ENCODE results near the gene CFAP43.

Gene CFAP43

DNA sequence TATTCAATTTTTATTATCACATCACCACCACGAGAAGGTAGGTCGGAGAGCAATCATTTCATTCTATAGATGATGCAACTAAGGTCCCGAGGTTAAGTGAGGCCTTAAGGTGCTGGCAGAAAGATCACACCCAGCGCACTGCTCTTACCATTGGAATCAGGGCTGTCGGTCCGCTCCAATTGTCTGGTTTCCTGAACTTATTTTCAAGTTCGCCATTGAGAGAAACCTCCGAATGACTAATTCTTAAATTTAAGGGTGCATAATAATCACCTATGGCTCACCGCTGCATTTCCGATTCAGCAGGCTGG lies 36.2 kb upstream of the CFAP43 start:
- Histone ChIP-seq H3K36me3 (ENCODE audit: control insufficient read depth, insufficient read depth, low read length) (no peaks in the 10 kb centered on the region; the same call in 1 of the 2 replicates), H3K27me3 (ENCODE audit: control insufficient read depth, insufficient read depth, low read length) (no peaks in the 10 kb centered on the region), H3K27ac (ENCODE audit: low read length) (no peak overlapping the region), H3K4me3 (ENCODE audit: low read length) (peak overlapping the region; percentile 92), H3K4me1 (ENCODE audit: control insufficient read depth, insufficient read depth, low read length) (no peaks in the 10 kb centered on the region), H3K9me3 (ENCODE audit: control insufficient read depth, insufficient read depth, low read length) (no peaks in the 10 kb centered on the region)
- DNase-seq (ENCODE audit: low read depth, low spot score), result no peak
- no CpG with 5 or more reads among the region's 10 CpGs for WGBS (ENCODE audit: insufficient coverage, insufficient read length)

DNA sequence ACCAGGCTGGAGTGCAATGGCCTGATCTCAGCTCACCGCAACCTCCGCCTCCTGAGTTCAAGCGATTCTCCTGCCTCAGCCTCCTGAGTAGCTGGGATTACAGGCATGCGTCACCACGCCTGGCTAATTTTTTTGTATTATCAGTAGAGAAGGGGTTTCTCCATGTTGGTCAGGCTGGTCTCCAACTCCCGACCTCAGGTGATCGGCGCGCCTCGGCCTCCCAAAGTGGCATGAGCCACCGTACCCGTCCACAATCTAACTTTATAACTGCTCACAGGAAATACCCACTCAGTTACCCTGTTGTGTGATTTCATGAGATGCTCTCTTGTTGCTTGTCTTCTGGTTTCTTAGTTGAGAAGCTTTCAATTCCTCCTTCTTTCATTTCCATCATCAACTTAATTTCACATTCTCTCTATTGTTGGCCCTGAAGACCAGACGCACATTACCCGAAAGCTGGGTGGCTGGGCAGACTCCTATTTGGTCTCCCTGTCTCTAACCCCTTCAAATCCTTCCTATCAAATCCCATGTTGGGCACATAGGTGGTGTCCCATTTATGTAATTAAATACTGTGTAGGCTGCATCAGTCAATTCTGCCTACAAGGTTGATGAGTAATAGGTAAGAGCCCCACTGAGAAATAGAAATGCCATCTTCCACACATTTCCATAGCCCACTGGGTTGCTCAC lies 35.7 kb upstream of the CFAP43 start:
- DNase-seq (ENCODE audit: low read depth, low spot score), result no peak

DNA sequence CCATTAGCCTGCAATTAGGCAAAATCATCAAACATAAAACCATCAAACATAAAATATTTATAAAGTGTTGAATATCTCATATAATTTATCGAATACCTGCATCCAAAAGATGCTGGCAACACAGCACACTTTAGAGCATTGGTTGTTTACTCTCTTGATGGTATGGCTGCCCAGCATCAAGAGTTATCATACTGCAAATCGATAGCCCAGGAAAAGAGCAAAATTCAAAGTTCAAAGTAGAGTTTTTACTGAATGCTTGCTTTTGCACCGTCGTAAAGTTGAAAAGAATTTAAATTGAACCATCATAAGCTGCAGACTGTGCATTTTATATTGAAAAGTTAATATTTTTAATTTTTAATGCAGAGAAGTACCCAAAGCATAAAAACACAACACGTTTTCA lies 32.6 kb upstream of the CFAP43 start:
- H3K36me3 ChIP-seq (ENCODE audit: control insufficient read depth, insufficient read depth, low read length), result no peaks in the 10 kb centered on the region; the same call in 1 of the 2 replicates
- H3K4me3 ChIP-seq (ENCODE audit: low read length), result no peak overlapping the region
- H3K9me3 ChIP-seq (ENCODE audit: control insufficient read depth, insufficient read depth, low read length), result no peaks in the 10 kb centered on the region
- no peak for DNase-seq (ENCODE audit: low read depth, low spot score)
- WGBS (ENCODE audit: insufficient coverage, insufficient read length), result no CpG with 5 or more reads among the region's 5 CpGs
- no peaks in the 10 kb centered on the region for H3K4me1 ChIP-seq (ENCODE audit: control insufficient read depth, insufficient read depth, low read length)
- H3K27ac ChIP-seq (ENCODE audit: low read length), result no peak overlapping the region
- no peaks in the 10 kb centered on the region for H3K27me3 ChIP-seq (ENCODE audit: control insufficient read depth, insufficient read depth, low read length)

More for the DNA sequence above, 35.7 kb upstream of the CFAP43 start:
- Histone ChIP-seq H3K27ac (ENCODE audit: low read length) (no peak overlapping the region), H3K9me3 (ENCODE audit: control insufficient read depth, insufficient read depth, low read length) (no peaks in the 10 kb centered on the region), H3K36me3 (ENCODE audit: control insufficient read depth, insufficient read depth, low read length) (no peaks in the 10 kb centered on the region; the same call in 1 of the 2 replicates), H3K27me3 (ENCODE audit: control insufficient read depth, insufficient read depth, low read length) (no peaks in the 10 kb centered on the region), H3K4me1 (ENCODE audit: control insufficient read depth, insufficient read depth, low read length) (no peaks in the 10 kb centered on the region), H3K4me3 (ENCODE audit: low read length) (peak overlapping the region; percentile 92; the same call in 1 of the 2 replicates)
- no CpG with 5 or more reads among the region's 14 CpGs for WGBS (ENCODE audit: insufficient coverage, insufficient read length)

DNA sequence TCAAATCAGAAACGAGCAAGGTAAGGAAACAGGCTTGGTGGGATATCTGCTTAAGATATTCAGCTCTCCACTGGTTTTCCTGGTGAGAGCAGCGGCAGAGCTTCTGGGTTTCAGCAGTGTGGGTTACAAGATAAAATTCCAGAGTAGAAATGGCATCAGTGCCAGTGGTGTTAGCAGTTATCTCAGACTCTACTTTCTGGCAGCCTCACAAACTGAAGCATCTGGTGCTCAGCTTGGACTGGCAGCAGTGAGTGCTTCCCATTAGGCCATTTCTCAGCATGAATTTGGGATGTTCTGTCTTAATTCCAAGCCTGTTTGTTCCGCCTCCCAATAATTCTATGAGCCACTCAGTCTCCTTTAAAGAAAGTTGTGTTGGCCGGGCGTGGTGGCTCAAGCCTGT lies 29.9 kb upstream of the CFAP43 start:
- no CpG with 5 or more reads among the region's 5 CpGs for WGBS (ENCODE audit: insufficient coverage, insufficient read length)
- H3K27ac ChIP-seq (ENCODE audit: low read length), result no peak overlapping the region
- no peak overlapping the region for H3K4me3 ChIP-seq (ENCODE audit: low read length)
- H3K4me1 ChIP-seq (ENCODE audit: control insufficient read depth, insufficient read depth, low read length), result no peaks in the 10 kb centered on the region
- H3K27me3 ChIP-seq (ENCODE audit: control insufficient read depth, insufficient read depth, low read length), result no peaks in the 10 kb centered on the region
- no peak for DNase-seq (ENCODE audit: low read depth, low spot score)
- no peaks in the 10 kb centered on the region; the same call in 1 of the 2 replicates for H3K36me3 ChIP-seq (ENCODE audit: control insufficient read depth, insufficient read depth, low read length)
- H3K9me3 ChIP-seq (ENCODE audit: control insufficient read depth, insufficient read depth, low read length), result no peaks in the 10 kb centered on the region

DNA sequence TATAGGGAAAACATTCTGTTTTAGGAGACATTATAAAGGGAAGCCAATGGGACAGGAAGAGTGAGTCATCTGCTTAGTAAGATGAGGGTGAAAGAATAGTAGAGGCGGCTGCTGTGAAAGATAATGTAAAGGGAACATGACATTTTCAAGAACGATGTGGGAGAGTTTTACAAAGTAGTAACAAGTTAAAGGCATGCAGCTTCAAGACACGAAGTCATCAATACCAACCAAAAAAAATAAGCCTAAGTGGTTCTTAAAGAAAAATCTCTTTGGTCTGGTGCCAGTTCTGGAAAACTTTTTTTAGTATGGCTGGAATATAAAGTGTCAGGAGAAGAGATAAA lies 28.6 kb upstream of the CFAP43 start:
- WGBS (ENCODE audit: insufficient coverage, insufficient read length), result no CpG with 5 or more reads among the region's 3 CpGs
- no peaks in the 10 kb centered on the region for H3K27me3 ChIP-seq (ENCODE audit: control insufficient read depth, insufficient read depth, low read length)
- H3K4me3 ChIP-seq (ENCODE audit: low read length), result no peak overlapping the region
- H3K9me3 ChIP-seq (ENCODE audit: control insufficient read depth, insufficient read depth, low read length), result no peaks in the 10 kb centered on the region
- no peaks in the 10 kb centered on the region; the same call in 1 of the 2 replicates for H3K36me3 ChIP-seq (ENCODE audit: control insufficient read depth, insufficient read depth, low read length)
- no peak for DNase-seq (ENCODE audit: low read depth, low spot score)
- H3K4me1 ChIP-seq (ENCODE audit: control insufficient read depth, insufficient read depth, low read length), result no peaks in the 10 kb centered on the region
- H3K27ac ChIP-seq (ENCODE audit: low read length), result no peak overlapping the region

DNA sequence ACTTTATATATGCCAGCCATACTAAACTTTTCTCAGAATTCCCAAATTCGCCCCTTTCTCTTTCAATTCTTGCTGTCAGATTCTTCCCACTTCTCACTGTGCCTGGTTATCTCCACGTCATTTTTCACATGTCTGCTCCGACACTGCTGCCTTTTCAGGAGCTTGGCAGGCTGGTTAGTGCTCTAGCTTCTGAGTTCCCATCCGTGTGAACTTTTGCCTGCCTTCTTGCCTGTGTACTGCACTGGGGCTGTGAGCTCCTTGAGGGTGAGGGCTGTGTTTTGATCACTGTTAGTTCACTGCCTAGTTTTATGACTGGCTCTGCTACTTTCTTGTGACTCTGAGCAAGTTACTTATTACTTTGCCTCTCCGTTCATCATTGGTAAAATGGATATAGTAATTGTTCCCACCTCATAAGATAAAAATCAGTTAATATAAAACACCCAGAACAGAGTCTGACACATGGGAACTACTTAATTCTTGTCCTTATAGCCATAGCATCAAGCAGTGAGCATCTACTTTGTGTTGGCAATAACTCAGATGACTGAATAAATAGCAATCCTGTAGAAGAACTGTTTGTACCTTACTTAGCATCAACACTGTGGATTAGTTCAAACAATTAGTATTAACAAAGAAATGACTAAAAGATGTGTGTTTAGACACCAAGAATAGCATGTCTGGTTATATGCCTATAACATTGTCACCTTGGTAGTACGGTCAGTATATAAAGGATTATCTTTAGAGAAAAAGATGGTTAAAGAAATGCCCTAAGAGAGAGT lies 28.0 kb upstream of the CFAP43 start:
- Histone ChIP-seq H3K36me3 (ENCODE audit: control insufficient read depth, insufficient read depth, low read length) (no peaks in the 10 kb centered on the region; the same call in 1 of the 2 replicates), H3K9me3 (ENCODE audit: control insufficient read depth, insufficient read depth, low read length) (no peaks in the 10 kb centered on the region), H3K4me1 (ENCODE audit: control insufficient read depth, insufficient read depth, low read length) (no peaks in the 10 kb centered on the region), H3K27ac (ENCODE audit: low read length) (no peak overlapping the region), H3K27me3 (ENCODE audit: control insufficient read depth, insufficient read depth, low read length) (no peaks in the 10 kb centered on the region), H3K4me3 (ENCODE audit: low read length) (no peak overlapping the region)
- WGBS (ENCODE audit: insufficient coverage, insufficient read length), result 100% methylated on average over 1 of the region's 6 CpGs
- DNase-seq (ENCODE audit: low read depth, low spot score), result no peak

DNA sequence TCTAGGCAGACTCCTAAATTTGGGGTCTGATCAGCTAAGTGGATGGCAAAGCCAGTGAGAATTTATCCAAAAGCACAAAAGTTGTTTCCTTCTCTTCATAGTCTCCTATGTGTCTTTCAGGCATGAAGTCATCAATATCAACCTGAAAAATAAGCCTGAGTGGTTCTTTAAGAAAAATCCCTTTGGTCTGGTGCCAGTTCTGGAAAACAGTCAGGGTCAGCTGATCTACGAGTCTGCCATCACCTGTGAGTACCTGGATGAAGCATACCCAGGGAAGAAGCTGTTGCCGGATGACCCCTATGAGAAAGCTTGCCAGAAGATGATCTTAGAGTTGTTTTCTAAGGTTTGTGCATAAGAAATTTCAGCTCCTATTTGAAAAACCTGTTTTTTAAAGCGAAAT lies 27.3 kb upstream of the CFAP43 start:
- no peak for DNase-seq (ENCODE audit: low read depth, low spot score)
- H3K36me3 ChIP-seq (ENCODE audit: control insufficient read depth, insufficient read depth, low read length), result no peaks in the 10 kb centered on the region; the same call in none of the 2 replicates
- WGBS (ENCODE audit: insufficient coverage, insufficient read length), result no CpG with 5 or more reads among the region's 3 CpGs
- no peaks in the 10 kb centered on the region for H3K9me3 ChIP-seq (ENCODE audit: control insufficient read depth, insufficient read depth, low read length)
- H3K4me1 ChIP-seq (ENCODE audit: control insufficient read depth, insufficient read depth, low read length), result no peaks in the 10 kb centered on the region
- H3K4me3 ChIP-seq (ENCODE audit: low read length), result no peak overlapping the region
- no peaks in the 10 kb centered on the region for H3K27me3 ChIP-seq (ENCODE audit: control insufficient read depth, insufficient read depth, low read length)
- no peak overlapping the region for H3K27ac ChIP-seq (ENCODE audit: low read length)

DNA sequence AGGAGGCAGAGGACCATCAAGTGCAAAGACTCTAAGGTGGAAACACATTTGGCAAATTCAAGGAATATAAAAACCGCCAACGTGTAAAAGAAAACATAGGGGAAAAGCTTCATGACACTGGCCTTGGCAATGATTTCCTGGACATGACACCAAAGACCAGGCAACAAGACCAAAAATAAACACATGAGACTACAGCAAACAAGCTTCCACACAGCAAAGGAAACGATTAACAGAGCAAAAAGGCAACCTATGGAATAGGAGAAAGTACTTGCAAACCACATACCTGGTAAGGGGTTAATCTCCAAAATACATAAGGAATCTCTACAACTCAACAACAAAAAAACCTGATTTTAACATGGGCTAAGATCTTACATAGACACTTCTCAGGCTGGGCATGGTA lies 26.0 kb upstream of the CFAP43 start:
- no peak for DNase-seq (ENCODE audit: low read depth, low spot score)
- Histone ChIP-seq H3K9me3 (ENCODE audit: control insufficient read depth, insufficient read depth, low read length) (no peaks in the 10 kb centered on the region), H3K4me3 (ENCODE audit: low read length) (no peak overlapping the region), H3K36me3 (ENCODE audit: control insufficient read depth, insufficient read depth, low read length) (no peaks in the 10 kb centered on the region; the same call in none of the 2 replicates), H3K27ac (ENCODE audit: low read length) (no peak overlapping the region), H3K27me3 (ENCODE audit: control insufficient read depth, insufficient read depth, low read length) (no peaks in the 10 kb centered on the region), H3K4me1 (ENCODE audit: control insufficient read depth, insufficient read depth, low read length) (no peaks in the 10 kb centered on the region)
- no CpG with 5 or more reads among the region's 3 CpGs for WGBS (ENCODE audit: insufficient coverage, insufficient read length)

DNA sequence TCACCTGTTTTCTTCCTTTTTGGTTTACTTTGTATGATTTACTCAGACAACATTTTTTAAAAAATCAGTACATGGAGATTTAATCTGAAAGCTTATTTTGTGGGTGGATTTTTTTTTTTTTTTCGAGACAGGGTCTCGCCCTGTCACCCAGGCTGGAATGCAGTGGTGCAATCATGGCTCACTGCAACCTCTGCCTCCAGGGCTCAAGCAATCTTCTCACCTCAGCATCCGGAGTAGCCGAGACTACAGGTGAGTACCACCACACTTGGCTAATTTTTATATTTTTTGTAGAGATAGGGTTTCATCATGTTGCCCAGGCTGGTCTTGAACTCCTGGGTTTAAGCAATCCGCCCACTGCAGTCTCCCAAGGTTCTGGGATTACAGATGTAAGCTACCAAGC lies 25.1 kb upstream of the CFAP43 start:
- Histone ChIP-seq H3K27ac (ENCODE audit: low read length) (no peak overlapping the region), H3K36me3 (ENCODE audit: control insufficient read depth, insufficient read depth, low read length) (no peaks in the 10 kb centered on the region; the same call in none of the 2 replicates), H3K4me1 (ENCODE audit: control insufficient read depth, insufficient read depth, low read length) (0 out of 2 replicates have a peak, but pooled peaks cover 1% of the 10 kb centered on the region), H3K4me3 (ENCODE audit: low read length) (no peak overlapping the region), H3K27me3 (ENCODE audit: control insufficient read depth, insufficient read depth, low read length) (no peaks in the 10 kb centered on the region), H3K9me3 (ENCODE audit: control insufficient read depth, insufficient read depth, low read length) (no peaks in the 10 kb centered on the region)
- no CpG with 5 or more reads among the region's 5 CpGs for WGBS (ENCODE audit: insufficient coverage, insufficient read length)
- DNase-seq (ENCODE audit: low read depth, low spot score), result no peak

DNA sequence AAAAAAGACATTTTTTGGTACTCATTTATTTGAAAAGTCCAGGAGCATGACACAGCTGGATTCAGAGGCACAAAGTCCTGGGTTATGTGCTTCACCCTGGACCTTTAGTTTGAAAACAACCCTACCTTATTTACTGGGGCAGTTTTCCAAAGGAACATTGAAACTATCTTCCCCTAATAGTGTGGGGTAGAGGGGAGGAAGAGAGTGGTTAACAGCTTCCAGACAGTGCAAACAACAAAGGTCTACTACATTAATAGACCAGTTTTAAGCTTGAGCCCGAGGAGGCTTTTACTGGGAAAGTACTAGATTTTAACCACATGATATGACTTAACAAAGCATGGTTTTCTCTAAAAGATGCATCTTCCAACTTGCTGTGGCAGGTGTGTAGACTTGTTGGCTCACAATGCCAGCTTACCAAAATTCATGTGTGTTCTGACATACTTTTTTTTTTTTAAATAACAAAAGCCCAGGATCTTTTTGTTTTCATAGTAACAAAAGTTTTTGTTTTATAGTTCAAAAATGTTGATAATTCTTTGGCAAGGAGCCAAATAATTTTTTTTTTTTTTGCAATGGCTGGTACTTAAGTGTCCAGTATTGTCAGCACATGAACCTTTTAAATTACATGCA lies 24.3 kb upstream of the CFAP43 start:
- no peak for DNase-seq (ENCODE audit: low read depth, low spot score)
- Histone ChIP-seq H3K4me3 (ENCODE audit: low read length) (no peak overlapping the region), H3K9me3 (ENCODE audit: control insufficient read depth, insufficient read depth, low read length) (no peaks in the 10 kb centered on the region), H3K4me1 (ENCODE audit: control insufficient read depth, insufficient read depth, low read length) (0 out of 2 replicates have a peak, but pooled peaks cover 2% of the 10 kb centered on the region), H3K36me3 (ENCODE audit: control insufficient read depth, insufficient read depth, low read length) (no peaks in the 10 kb centered on the region; the same call in none of the 2 replicates), H3K27me3 (ENCODE audit: control insufficient read depth, insufficient read depth, low read length) (no peaks in the 10 kb centered on the region), H3K27ac (ENCODE audit: low read length) (no peak overlapping the region)
- WGBS (ENCODE audit: insufficient coverage, insufficient read length), result no CpG with 5 or more reads among the region's 1 CpG
